ENCODE measurements around the gene RGS6.

GRCh38 chr14:72610831-72611200, 678.6 kb downstream of the RGS6 start:
- TF ChIP-seq CTCF (conservative IDR thresholded peaks at IDR 0.05) (no peak), ZFX (IDR thresholded peaks at IDR 0.05) (no peak)
